ENCODE results near the gene SPRR2B.
"Not testable (repeated sequence)": the region's sequence is repeated elsewhere in the genome, so short reads cannot be mapped to it uniquely, and the experiment has no call there.

SPRR2B gene

DNA sequence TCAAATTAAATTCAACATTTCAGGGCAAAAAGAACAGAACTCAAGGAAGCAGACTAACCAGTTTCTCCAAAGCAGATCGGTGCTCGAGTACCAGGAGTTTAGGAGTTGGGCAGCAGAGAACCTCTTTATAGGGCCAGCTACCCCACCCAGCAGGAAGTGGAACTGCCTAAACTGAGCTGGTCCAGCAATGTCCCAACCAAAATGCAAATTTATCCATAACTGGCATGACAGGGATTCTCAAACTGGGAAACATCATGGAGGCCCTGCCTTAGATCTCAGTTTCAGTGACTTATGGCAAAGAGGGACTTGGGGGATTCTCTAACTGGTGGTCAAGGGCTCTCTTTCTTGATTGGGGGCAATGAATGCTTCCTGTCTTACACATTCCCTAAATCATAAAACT lies at the start of gene SPRR2B:
Gene SPRR2B, minus strand, starts transcription at position 101 of the 400 bp plus-strand sequence. CDS start 772 bp downstream, outside the sequence.
- TF ChIP-seq, protein P1, sequence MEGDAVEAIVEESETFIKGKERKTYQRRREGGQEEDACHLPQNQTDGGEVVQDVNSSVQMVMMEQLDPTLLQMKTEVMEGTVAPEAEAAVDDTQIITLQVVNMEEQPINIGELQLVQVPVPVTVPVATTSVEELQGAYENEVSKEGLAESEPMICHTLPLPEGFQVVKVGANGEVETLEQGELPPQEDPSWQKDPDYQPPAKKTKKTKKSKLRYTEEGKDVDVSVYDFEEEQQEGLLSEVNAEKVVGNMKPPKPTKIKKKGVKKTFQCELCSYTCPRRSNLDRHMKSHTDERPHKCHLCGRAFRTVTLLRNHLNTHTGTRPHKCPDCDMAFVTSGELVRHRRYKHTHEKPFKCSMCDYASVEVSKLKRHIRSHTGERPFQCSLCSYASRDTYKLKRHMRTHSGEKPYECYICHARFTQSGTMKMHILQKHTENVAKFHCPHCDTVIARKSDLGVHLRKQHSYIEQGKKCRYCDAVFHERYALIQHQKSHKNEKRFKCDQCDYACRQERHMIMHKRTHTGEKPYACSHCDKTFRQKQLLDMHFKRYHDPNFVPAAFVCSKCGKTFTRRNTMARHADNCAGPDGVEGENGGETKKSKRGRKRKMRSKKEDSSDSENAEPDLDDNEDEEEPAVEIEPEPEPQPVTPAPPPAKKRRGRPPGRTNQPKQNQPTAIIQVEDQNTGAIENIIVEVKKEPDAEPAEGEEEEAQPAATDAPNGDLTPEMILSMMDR (IDR thresholded peaks at IDR 0.05; ENCODE audit: control insufficient read depth, extremely low read depth, insufficient read depth) = no peak
- H3K4me3 ChIP-seq (ENCODE audit: low read depth, low read length) = no peak within 1 kb of the TSS
- no peak for DNase-seq (ENCODE audit: low read depth)

DNA sequence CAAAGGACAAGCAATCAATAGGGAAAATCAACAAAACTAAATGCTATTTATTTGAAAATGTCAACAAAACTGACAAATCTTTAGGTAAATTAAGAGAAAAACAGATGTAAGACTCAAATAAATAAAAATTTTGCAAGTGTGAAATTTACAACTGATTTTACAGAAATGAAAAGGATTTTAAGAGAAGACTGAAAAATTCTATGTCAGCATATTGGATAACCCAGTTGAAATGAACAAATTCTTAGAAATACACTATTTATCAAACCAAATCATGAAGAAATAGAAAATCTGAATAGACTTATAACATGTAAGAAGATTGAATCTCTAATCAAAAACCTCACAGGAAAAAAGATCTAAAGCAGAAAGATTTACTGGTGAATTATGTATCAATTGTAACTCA lies 49.5 kb upstream of the SPRR2B start:
- TF ChIP-seq, protein P1 (IDR thresholded peaks at IDR 0.05; ENCODE audit: control insufficient read depth, extremely low read depth, insufficient read depth) = no peak
- DNase-seq (ENCODE audit: low read depth) = no peak
- H3K4me3 ChIP-seq (ENCODE audit: low read depth, low read length) = no peak overlapping the region

DNA sequence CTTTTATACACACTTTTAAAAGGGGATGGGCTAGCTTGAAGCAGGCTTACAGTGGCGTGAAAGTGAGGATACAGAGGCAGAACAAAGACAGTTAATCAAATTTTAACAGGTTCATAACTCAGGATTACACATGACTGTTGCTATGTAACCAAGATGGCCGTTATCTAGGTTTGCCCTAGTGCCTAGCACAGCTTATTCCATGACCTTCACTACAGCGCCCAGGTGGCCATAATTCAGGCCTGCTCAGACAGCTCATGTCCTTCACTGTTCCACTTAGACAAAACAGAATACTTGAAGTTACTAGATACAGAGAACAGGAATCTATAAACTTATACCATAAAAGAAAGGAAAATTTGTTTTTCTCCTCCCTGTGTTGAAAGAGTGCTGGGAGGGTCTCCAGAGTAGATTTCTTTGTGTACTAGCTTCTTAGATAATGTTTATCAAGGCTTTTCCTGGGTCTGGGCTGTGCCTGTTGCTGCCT lies 48.1 kb upstream of the SPRR2B start:
- TF ChIP-seq, protein P1 (IDR thresholded peaks at IDR 0.05; ENCODE audit: control insufficient read depth, extremely low read depth, insufficient read depth) = no peak
- DNase-seq (ENCODE audit: low read depth) = no peak
- H3K4me3 ChIP-seq (ENCODE audit: low read depth, low read length) = no peak overlapping the region

DNA sequence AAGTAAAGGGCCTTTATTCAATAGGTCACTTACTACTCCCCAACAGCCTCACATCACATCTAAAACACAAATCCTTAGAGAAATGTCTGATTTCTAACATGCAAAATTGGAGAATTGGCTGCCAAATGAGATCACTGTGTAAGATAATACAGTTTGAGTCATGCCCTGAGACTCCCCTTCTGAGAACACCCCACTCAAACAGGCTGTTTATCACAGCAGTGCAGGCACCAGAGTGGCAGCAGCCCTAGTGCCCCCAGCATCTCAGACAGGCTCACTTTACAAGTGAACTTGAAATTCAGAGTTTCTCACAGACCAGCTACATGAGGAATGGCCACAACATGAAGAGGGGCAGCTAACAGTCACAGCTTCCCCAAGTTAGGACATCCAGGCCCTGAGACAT lies 43.9 kb upstream of the SPRR2B start:
- DNase-seq (ENCODE audit: low read depth); H3K4me3 ChIP-seq (ENCODE audit: low read depth, low read length): not testable (repeated sequence)

DNA sequence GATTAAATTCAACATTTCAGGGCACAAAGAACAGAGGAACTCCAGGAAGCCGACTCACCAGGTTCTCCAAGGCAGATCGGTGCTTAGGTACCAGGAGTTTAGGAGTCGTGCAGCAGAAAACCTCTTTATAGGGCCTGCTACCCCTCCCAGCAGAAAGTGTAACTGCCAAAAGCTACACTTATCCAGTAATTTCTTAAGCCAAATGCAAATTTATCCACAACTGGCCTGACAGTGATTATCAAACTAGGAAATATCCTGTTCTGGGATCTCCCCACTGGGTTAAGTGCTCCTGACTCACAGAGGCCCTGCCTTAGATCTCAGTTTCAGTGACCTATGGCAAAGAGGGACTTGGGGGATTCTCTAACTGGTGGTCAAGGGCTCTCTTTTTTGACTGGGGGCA lies 42.0 kb upstream of the SPRR2B start, which contains the start of gene SPRR2F:
Gene SPRR2F, minus strand, starts transcription at position 101 of the 400 bp plus-strand sequence. CDS start 783 bp downstream, outside the sequence.
- TF ChIP-seq, protein P1 (IDR thresholded peaks at IDR 0.05; ENCODE audit: control insufficient read depth, extremely low read depth, insufficient read depth) = no peak
- DNase-seq (ENCODE audit: low read depth) = no peak
- H3K4me3 ChIP-seq (ENCODE audit: low read depth, low read length) = no peak within 1 kb of the TSS

DNA sequence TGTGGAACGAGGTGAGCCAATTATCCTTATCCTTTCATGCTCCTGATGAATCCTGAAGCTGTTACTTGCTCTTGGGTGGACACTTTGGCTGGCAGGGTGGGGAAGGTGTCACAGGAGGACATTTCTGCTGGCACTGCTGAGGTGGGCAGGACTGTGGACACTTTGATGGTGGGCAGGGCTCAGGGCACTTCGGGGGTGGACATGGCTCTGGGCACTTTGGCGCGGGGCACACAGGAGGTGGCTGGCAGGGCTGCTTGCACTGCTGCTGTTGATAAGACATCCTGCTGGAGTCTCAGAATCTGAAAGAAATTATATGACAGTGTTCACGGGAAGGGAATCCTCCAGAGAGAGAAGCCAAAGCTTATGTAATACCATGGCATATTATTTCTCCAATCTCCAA lies 41.0 kb upstream of the SPRR2B start:
- not testable (repeated sequence) for DNase-seq (ENCODE audit: low read depth); H3K4me3 ChIP-seq (ENCODE audit: low read depth, low read length)

DNA sequence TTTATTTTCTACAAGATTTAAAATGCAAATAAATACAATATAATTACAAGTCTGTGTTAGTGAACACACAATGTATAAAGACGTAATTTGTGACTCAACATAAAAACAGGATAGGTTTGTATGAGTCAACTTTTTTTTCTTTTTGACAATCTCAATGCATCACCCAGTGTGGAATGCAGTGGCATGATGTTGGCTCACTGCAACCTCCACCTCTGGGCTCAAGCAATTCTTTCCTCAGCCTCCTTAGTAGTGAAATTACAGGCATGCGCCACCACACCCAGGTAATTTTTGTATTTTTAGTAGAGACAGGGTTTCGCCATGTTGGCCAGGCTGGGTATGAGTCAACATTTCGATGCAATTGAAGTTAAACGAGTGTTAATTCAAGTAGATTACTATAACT lies 28.8 kb upstream of the SPRR2B start:
- no peak overlapping the region for H3K4me3 ChIP-seq (ENCODE audit: low read depth, low read length)
- no peak for DNase-seq (ENCODE audit: low read depth)

DNA sequence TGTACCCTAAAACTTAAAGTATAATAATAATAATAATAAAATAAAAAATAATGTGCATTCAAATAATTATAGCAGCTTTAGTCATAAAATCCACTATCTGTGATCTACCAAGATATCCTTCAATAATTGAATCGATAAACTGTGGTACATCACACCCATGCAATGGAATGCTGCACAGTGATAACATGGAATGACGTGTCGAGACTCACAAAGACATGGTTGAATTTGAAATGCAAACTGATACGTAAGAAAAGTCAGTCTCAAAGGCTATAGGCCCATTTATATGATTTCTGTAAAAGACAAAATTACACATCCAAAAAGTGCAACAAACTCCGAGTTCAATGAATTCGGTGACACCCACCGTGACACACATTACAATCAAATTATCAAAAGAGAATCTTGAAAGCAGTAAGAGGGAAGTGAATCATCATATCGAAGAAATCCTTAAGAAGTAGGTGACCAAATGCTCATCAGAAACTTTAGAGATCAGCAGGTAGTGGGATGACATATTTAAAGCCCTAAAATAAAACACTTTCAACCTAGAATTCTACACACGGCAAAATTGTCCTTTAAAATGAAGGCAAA lies 28.1 kb upstream of the SPRR2B start:
- H3K4me3 ChIP-seq (ENCODE audit: low read depth, low read length) = no peak overlapping the region
- TF ChIP-seq, protein P1 (IDR thresholded peaks at IDR 0.05; ENCODE audit: control insufficient read depth, extremely low read depth, insufficient read depth) = no peak
- DNase-seq (ENCODE audit: low read depth) = no peak

More for the DNA sequence above, 28.8 kb upstream of the SPRR2B start:
- TF ChIP-seq, protein P1 (IDR thresholded peaks at IDR 0.05; ENCODE audit: control insufficient read depth, extremely low read depth, insufficient read depth) = no peak
